Measurements from ENCODE around the gene POLR2L.

GRCh38 chr11:799641-800316 lies 42.5 kb downstream of the POLR2L start:
- TF ChIP-seq POLR2AphosphoS5 (IDR thresholded peaks at IDR 0.05) = no peak
- no peak for TF ChIP-seq POLR2A (IDR thresholded peaks at IDR 0.05)
